Activated CD4-positive, alpha-beta memory T cell treated with anti-CD3 and anti-CD28 coated beads for 36 hours (primary cell): ENCODE results near the gene RELA. TPM values are rescaled to one million over a fixed set of nuclear protein-coding genes. Genes with fewer than 3 reads are reported as not detected.

Experiments used
- CTCF ChIA-PET: fragments of 350-600 bp; sonication (Branson Sonifier 250); formaldehyde crosslinking; loops from one replicate; lab custom pipeline; 2021; ENCODE audit warnings: antibody characterized with exemption, inconsistent platforms; lab: Charles Lee
- POLR2A ChIA-PET: fragments of 350-600 bp; sonication (Branson Sonifier 250); formaldehyde crosslinking; loops from one replicate; lab custom pipeline; 2021; ENCODE audit warnings: antibody characterized with exemption; lab: Charles Lee
- DNase-seq: peaks from one replicate; pipeline ENCODE4 v3.0.0-alpha.2; 2020
- H3K27ac Mint-ChIP-seq: one replicate; pipeline ENCODE4 v1.8.0; 2021; ENCODE audit warnings: mixed read lengths
- H3K27me3 Mint-ChIP-seq: one replicate; pipeline ENCODE4 v1.8.0; 2021; ENCODE audit warnings: mixed read lengths
- H3K36me3 Mint-ChIP-seq: one replicate; pipeline ENCODE4 v1.8.0; 2021; ENCODE audit warnings: mixed read lengths
- H3K4me1 Mint-ChIP-seq: one replicate; pipeline ENCODE4 v1.8.0; 2021; ENCODE audit warnings: low read depth, mixed read lengths
- H3K4me3 Mint-ChIP-seq: one replicate; pipeline ENCODE4 v1.8.0; 2021; ENCODE audit warnings: mild to moderate bottlenecking, mixed read lengths
- H3K9me3 Mint-ChIP-seq: one replicate; pipeline ENCODE4 v1.8.0; 2021; ENCODE audit warnings: mixed read lengths
- intact Hi-C: fragments of 100-400 bp; cut with micrococcal nuclease; formaldehyde crosslinking; loops from one replicate; pipeline ENCODE4 v1.15.1; 2023
- total RNA-seq, 2 experiments: library from RNA; stranded (reverse); gene quantifications; one replicate each; pipeline ENCODE4 v1.2.3, GENCODE V29; 2021

Gene RELA
- total RNA-seq, 2 experiments from 2014 or later = 74.9 to 76.5 TPM

- intact Hi-C loops = no loop called here
- no peaks in the 10 kb centered on the region for H3K9me3 Mint-ChIP-seq
- POLR2A ChIA-PET = interaction anchor here (1.0 kb wide), 1 partner anchor 198 kb away, joined by 3 read pairs; no protein-coding TSS in a partner anchor
- H3K27me3 Mint-ChIP-seq = no peaks in the 10 kb centered on the region
- H3K4me1 Mint-ChIP-seq = peaks cover 2% of the 10 kb centered on the region
- DNase-seq = no peak
- no peak overlapping the region for H3K27ac Mint-ChIP-seq
- H3K36me3 Mint-ChIP-seq = peaks cover 42% of the 10 kb centered on the region
- H3K4me3 Mint-ChIP-seq = no peak overlapping the region
- CTCF ChIA-PET = interaction anchor here (1.0 kb wide), 1 partner anchor 9 kb away, joined by 3 read pairs; no protein-coding TSS in a partner anchor
These were observed 38.7 kb downstream of the RELA start for GRCh38 chr11:65623852-65624616.

GRCh38 chr11:65623177-65623576, 39.5 kb downstream of the RELA start:
- Mint-ChIP-seq H3K9me3 (no peaks in the 10 kb centered on the region), H3K27me3 (no peaks in the 10 kb centered on the region), H3K4me1 (peaks cover 2% of the 10 kb centered on the region), H3K4me3 (no peak overlapping the region), H3K27ac (no peak overlapping the region), H3K36me3 (peaks cover 45% of the 10 kb centered on the region)
- intact Hi-C loops = no loop called here
- ChIA-PET CTCF (interaction anchor here (0.6 to 1.3 kb wide), 2 partner anchors 195 to 236 kb away, joined by 3 read pairs; partner anchors contain the start of gene MUS81), POLR2A (interaction anchor here (1.0 kb wide), 1 partner anchor 197 kb away, joined by 3 read pairs; no protein-coding TSS in a partner anchor)
- DNase-seq = no peak

GRCh38 chr11:65622011-65622410, 40.7 kb downstream of the RELA start:
- Mint-ChIP-seq H3K4me1 (peaks cover 9% of the 10 kb centered on the region), H3K27ac (no peak overlapping the region), H3K36me3 (peaks cover 43% of the 10 kb centered on the region), H3K27me3 (no peaks in the 10 kb centered on the region), H3K4me3 (no peak overlapping the region), H3K9me3 (no peaks in the 10 kb centered on the region)
- ChIA-PET POLR2A (no interaction called here), CTCF (no interaction called here)
- no peak for DNase-seq
- intact Hi-C loops = no loop called here

GRCh38 chr11:65621460-65621859, 41.3 kb downstream of the RELA start:
- no peak overlapping the region for H3K27ac Mint-ChIP-seq
- intact Hi-C loops = no loop called here
- H3K27me3 Mint-ChIP-seq = no peaks in the 10 kb centered on the region
- DNase-seq = no peak
- H3K4me1 Mint-ChIP-seq = peaks cover 14% of the 10 kb centered on the region
- ChIA-PET CTCF (no interaction called here), POLR2A (interaction anchor here (0.5 kb wide), 1 partner anchor 71 kb away, joined by 3 read pairs; no protein-coding TSS in a partner anchor)
- peaks cover 44% of the 10 kb centered on the region for H3K36me3 Mint-ChIP-seq
- H3K9me3 Mint-ChIP-seq = no peaks in the 10 kb centered on the region
- H3K4me3 Mint-ChIP-seq = no peak overlapping the region

- H3K36me3 Mint-ChIP-seq = peaks cover 40% of the 10 kb centered on the region
- peaks cover 14% of the 10 kb centered on the region for H3K4me1 Mint-ChIP-seq
- H3K27me3 Mint-ChIP-seq = no peaks in the 10 kb centered on the region
- CTCF ChIA-PET = no interaction called here
- no peak overlapping the region for H3K4me3 Mint-ChIP-seq
- H3K9me3 Mint-ChIP-seq = no peaks in the 10 kb centered on the region
- no peak for DNase-seq
- H3K27ac Mint-ChIP-seq = no peak overlapping the region
- POLR2A ChIA-PET = no interaction called here
- intact Hi-C loops = no loop called here
These were observed 42.0 kb downstream of the RELA start for GRCh38 chr11:65620666-65621065.

- no peak for DNase-seq
- CTCF ChIA-PET = interaction anchor here (1.4 kb wide), 1 partner anchor 78 kb away, joined by 4 read pairs; no protein-coding TSS in a partner anchor
- Mint-ChIP-seq H3K36me3 (peaks cover 38% of the 10 kb centered on the region), H3K27ac (no peak overlapping the region), H3K27me3 (peaks cover 3% of the 10 kb centered on the region), H3K9me3 (no peaks in the 10 kb centered on the region), H3K4me3 (no peak overlapping the region), H3K4me1 (peaks cover 14% of the 10 kb centered on the region)
- intact Hi-C loops = no loop called here
- POLR2A ChIA-PET = no interaction called here
These were observed 43.3 kb downstream of the RELA start for GRCh38 chr11:65619281-65619928.

- intact Hi-C loops = no loop called here
- Mint-ChIP-seq H3K4me1 (peaks cover 14% of the 10 kb centered on the region), H3K4me3 (no peak overlapping the region), H3K9me3 (no peaks in the 10 kb centered on the region), H3K36me3 (peaks cover 37% of the 10 kb centered on the region), H3K27ac (no peak overlapping the region), H3K27me3 (peaks cover 3% of the 10 kb centered on the region)
- DNase-seq = no peak
- CTCF ChIA-PET = interaction anchor here (1.4 kb wide), 1 partner anchor 78 kb away, joined by 4 read pairs; no protein-coding TSS in a partner anchor
- POLR2A ChIA-PET = no interaction called here
These were observed 44.0 kb downstream of the RELA start for GRCh38 chr11:65618763-65619162.

- no peak for DNase-seq
- H3K9me3 Mint-ChIP-seq = no peaks in the 10 kb centered on the region
- ChIA-PET CTCF (interaction anchor here (1.4 to 1.9 kb wide), 3 partner anchors 14 to 77 kb away, joined by 3 to 8 read pairs (median 4); no protein-coding TSS in a partner anchor), POLR2A (no interaction called here)
- peaks cover 39% of the 10 kb centered on the region for H3K36me3 Mint-ChIP-seq
- peaks cover 3% of the 10 kb centered on the region for H3K27me3 Mint-ChIP-seq
- H3K27ac Mint-ChIP-seq = no peak overlapping the region
- peaks cover 16% of the 10 kb centered on the region for H3K4me1 Mint-ChIP-seq
- intact Hi-C loops = no loop called here
- H3K4me3 Mint-ChIP-seq = no peak overlapping the region
These were observed 44.5 kb downstream of the RELA start for GRCh38 chr11:65617990-65618751.

- POLR2A ChIA-PET = interaction anchor here (0.9 to 2.9 kb wide), 2 partner anchors 9 to 46 kb away, joined by 3 to 21 read pairs; partner anchors contain the start of gene ZNRD2
- Mint-ChIP-seq H3K36me3 (peaks cover 38% of the 10 kb centered on the region), H3K27ac (peak overlapping the region; percentile 88), H3K27me3 (peaks cover 3% of the 10 kb centered on the region), H3K9me3 (no peaks in the 10 kb centered on the region), H3K4me3 (peak overlapping the region; percentile 96), H3K4me1 (peaks cover 25% of the 10 kb centered on the region)
- CTCF ChIA-PET = interaction anchor here (1.0 to 5.7 kb wide), 6 partner anchors 9 to 76 kb away, joined by 3 to 39 read pairs (median 6); partner anchors contain the start of genes FAM89B and SIPA1
- DNase-seq = no peak
- intact Hi-C loops = no loop called here
These were observed 45.4 kb downstream of the RELA start for GRCh38 chr11:65617136-65617850.

- POLR2A ChIA-PET = interaction anchor here (0.5 to 2.9 kb wide), 4 partner anchors 9 to 499 kb away, joined by 3 to 21 read pairs (median 3); partner anchors contain the start of gene ZNRD2
These were observed 46.1 kb downstream of the RELA start for GRCh38 chr11:65616575-65617001.

More at GRCh38 chr11:65616575-65617001, 46.1 kb downstream of the RELA start:
- Mint-ChIP-seq H3K4me3 (peak overlapping the region; percentile 96), H3K27ac (peak overlapping the region; percentile 88), H3K36me3 (peaks cover 35% of the 10 kb centered on the region), H3K4me1 (peaks cover 31% of the 10 kb centered on the region), H3K27me3 (peaks cover 3% of the 10 kb centered on the region), H3K9me3 (no peaks in the 10 kb centered on the region)
- CTCF ChIA-PET = interaction anchor here (0.6 to 5.7 kb wide), 6 partner anchors 10 to 95 kb away, joined by 3 to 39 read pairs (median 6); partner anchors contain the start of genes FAM89B and SIPA1
- DNase-seq = peak; percentile 57
- intact Hi-C loops = no loop called here
